Mucosa of descending colon (tissue), 3 donors: ENCODE results near the gene CEMIP. TPM values are rescaled to one million over a fixed set of nuclear protein-coding genes. Genes with fewer than 3 reads are reported as not detected.

ENCODE experiments used
- ATAC-seq: fragments of 200-7000 bp; cut with Tn5 transposase; one replicate; pipeline ENCODE4 v1.9.1; 2020; ENCODE audit warnings: mild to moderate bottlenecking, moderate library complexity
- DNase-seq, 3 donors: peaks; one replicate each; pipeline ENCODE4 v3.0.0-alpha.2; 2020
- H3K36me3 ChIP-seq: fragments of 200-600 bp; one replicate; pipeline ENCODE4 v1.8.0; 2021; ENCODE audit warnings: low read depth, mild to moderate bottlenecking
- H3K4me1 ChIP-seq: fragments of 200-600 bp; one replicate; pipeline ENCODE4 v1.8.0; 2021; ENCODE audit warnings: low read depth, mild to moderate bottlenecking
- H3K4me3 ChIP-seq: fragments of 200-600 bp; one replicate; pipeline ENCODE4 v1.8.0; 2021; ENCODE audit warnings: mild to moderate bottlenecking
- H3K9me3 ChIP-seq: fragments of 200-600 bp; one replicate; pipeline ENCODE4 v1.8.0; 2021; ENCODE audit warnings: mild to moderate bottlenecking
- CTCF ChIP-seq: fragments of 200-600 bp; IDR thresholded peaks from one replicate; pipeline ENCODE4 v1.8.0; 2022; ENCODE audit warnings: antibody characterized with exemption, mild to moderate bottlenecking
- intact Hi-C, 2 donors: fragments of 100-400 bp; cut with DNase I in 1 of 2; cut with micrococcal nuclease in 1 of 2; formaldehyde crosslinking; loops; one replicate each; pipeline versions ENCODE4 v1.11.0 to v1.11.1; 2022; cut with DNase I, micrococcal nuclease
- total RNA-seq, 3 donors: library from RNA; stranded (reverse); fragmentation: NEBNext Ultra II Directional in 2 of 3; extraction: Animal tissue kit (Norgen Biotek cat#: 25700) in 2 of 3; gene quantifications; one replicate each; pipeline versions ENCODE4 v1.2.1 to v1.2.4, GENCODE V29; 2021 to 2023
- donor health status: DM: no; HTN: no; CAD: no; lungs with moderate emphysema.
- donor health status: DM: no; HTN: no; CAD: no.
- donor health status: DM: no; HTN: yes; CAD: no.

The CEMIP gene
- total RNA-seq, 3 donors from 2014 or later, result 0.63 to 2.2 (median 1.4) TPM

DNA sequence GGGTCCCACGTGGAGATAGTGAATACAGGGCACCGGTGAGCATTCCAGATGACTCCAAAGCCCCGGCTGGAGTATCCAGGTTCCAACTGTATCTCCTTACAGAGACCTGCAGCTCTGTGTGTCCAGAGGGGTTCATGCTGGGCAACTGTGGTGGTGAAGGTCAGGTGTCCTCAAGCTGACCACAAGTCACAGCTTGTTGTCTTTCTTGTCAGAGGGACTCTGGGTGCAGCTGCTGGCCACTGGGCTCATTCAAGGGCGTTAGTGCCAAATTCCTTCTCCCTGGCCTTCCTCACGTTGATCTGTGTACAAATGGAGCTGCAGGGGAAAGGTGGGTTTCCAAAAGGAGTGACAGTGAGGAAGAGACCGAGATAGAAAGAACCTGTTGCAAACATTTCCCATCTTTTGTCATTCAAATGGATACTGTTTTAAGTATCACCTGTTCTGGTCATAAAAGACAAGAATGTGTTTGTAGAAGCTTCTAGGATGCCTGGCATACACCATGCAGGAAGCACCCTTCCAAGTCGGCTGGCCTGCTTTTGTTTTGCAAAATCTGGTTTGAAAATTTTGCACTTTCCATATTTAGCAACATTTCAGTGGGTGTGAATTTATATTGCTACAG lies 52.5 kb downstream of the CEMIP start:
- intact Hi-C loops, result no loop called here
- ATAC-seq (no peak), DNase-seq (no peak)
- Histone ChIP-seq H3K4me1 (peaks cover 4% of the 10 kb centered on the region), H3K4me3 (no peak overlapping the region), H3K36me3 (no peaks in the 10 kb centered on the region), H3K9me3 (no peaks in the 10 kb centered on the region)
- TF ChIP-seq CTCF, result no peak

- Histone ChIP-seq H3K9me3 (no peaks in the 10 kb centered on the region), H3K4me1 (peaks cover 4% of the 10 kb centered on the region), H3K36me3 (no peaks in the 10 kb centered on the region), H3K4me3 (no peak overlapping the region)
- no peak for DNase-seq
- ATAC-seq, result no peak
- intact Hi-C loops, result no loop called here
- no peak for TF ChIP-seq CTCF
These were observed 53.5 kb downstream of the CEMIP start for GRCh38 chr15:80832686-80833085.

DNA sequence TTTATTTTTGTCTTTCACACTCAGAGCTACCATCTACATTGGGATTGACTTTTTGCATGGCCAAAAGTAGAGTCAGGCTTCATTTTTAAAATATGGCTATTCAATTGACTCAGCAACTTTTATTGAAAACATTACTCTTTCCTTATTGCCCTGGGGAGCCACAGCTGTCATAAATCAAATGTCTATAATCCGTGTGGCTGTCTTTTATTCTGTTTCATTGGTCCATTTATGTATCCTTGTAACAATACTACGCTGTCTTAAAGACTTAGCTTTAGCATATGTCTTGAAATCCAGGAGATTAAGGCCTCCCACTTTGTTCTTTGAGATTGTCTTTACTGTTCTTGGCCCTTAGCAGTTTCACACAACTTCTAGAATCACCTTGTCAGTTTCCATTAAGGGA lies 55.2 kb downstream of the CEMIP start:
- Histone ChIP-seq H3K4me3 (no peak overlapping the region), H3K36me3 (no peaks in the 10 kb centered on the region), H3K4me1 (peaks cover 6% of the 10 kb centered on the region), H3K9me3 (no peaks in the 10 kb centered on the region)
- DNase-seq (no peak), ATAC-seq (peak; percentile 88)
- TF ChIP-seq CTCF, result no peak
- intact Hi-C loops, result no loop called here

- no peaks in the 10 kb centered on the region for H3K36me3 ChIP-seq
- no peak for TF ChIP-seq CTCF
- no peaks in the 10 kb centered on the region for H3K9me3 ChIP-seq
- H3K4me3 ChIP-seq, result no peak overlapping the region
- H3K4me1 ChIP-seq, result peaks cover 11% of the 10 kb centered on the region
- no peak for ATAC-seq
- DNase-seq, result no peak
- intact Hi-C loops, result no loop called here
These were observed 55.7 kb downstream of the CEMIP start for GRCh38 chr15:80834906-80835305.

DNA sequence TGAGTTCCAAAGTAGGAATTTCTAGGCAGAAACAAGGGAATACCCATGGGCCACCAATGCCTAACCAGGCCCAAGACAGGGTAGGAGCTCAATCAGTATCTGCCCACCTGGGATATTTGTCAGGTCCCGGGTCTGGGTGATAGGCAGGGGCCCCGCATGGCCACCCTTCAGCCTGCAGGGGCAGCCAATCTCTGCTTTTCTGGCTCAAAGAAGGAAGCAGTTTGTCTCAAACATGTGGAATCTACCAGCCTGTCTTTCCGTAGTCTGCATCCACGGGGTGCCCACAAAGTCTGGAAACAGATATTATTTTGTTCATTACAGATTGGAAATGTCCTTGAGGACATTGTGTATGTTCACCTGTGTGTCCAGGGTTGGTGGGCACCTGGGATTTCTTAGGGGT lies 56.2 kb downstream of the CEMIP start:
- Histone ChIP-seq H3K4me3 (no peak overlapping the region), H3K9me3 (no peaks in the 10 kb centered on the region), H3K4me1 (peaks cover 15% of the 10 kb centered on the region), H3K36me3 (no peaks in the 10 kb centered on the region)
- DNase-seq (no peak), ATAC-seq (peak; percentile 41)
- TF ChIP-seq CTCF, result no peak
- intact Hi-C loops, result no loop called here

GRCh38 chr15:80836223-80836622 lies 57.1 kb downstream of the CEMIP start:
- H3K4me3 ChIP-seq, result no peak overlapping the region
- H3K4me1 ChIP-seq, result peaks cover 15% of the 10 kb centered on the region
- TF ChIP-seq CTCF, result no peak
- no peak for ATAC-seq
- intact Hi-C loops, result no loop called here
- no peaks in the 10 kb centered on the region for H3K36me3 ChIP-seq
- no peak for DNase-seq
- H3K9me3 ChIP-seq, result no peaks in the 10 kb centered on the region
